Measurements from ENCODE around the gene COX4I2.
"Not testable (repeated sequence)": the region's sequence is repeated elsewhere in the genome, so short reads cannot be mapped to it uniquely, and the experiment has no call there.

The COX4I2 gene

GRCh38 chr20:31594558-31595379 is 42.9 kb upstream of the COX4I2 start:
- H3K27ac ChIP-seq (ENCODE audit: low read length), result no peak overlapping the region
- H3K79me2 ChIP-seq (ENCODE audit: low read length), result no peaks in the 10 kb centered on the region
- no peak overlapping the region for H2AFZ ChIP-seq (ENCODE audit: low read depth, low read length)
- no peak for TF ChIP-seq CTCF (IDR thresholded peaks at IDR 0.05; ENCODE audit: low read depth, low read length)
- no peak for TF ChIP-seq EZH2phosphoT487 (IDR thresholded peaks at IDR 0.05; ENCODE audit: low read depth)
- no peaks in the 10 kb centered on the region for H4K20me1 ChIP-seq (ENCODE audit: insufficient read depth, low read length)
- no peak overlapping the region for H3K9ac ChIP-seq (ENCODE audit: low read length)
- no peaks in the 10 kb centered on the region for H3K27me3 ChIP-seq (ENCODE audit: low read depth, low read length)
- H3K4me2 ChIP-seq (ENCODE audit: low read length), result no peak overlapping the region
- no peaks in the 10 kb centered on the region for H3K4me1 ChIP-seq (ENCODE audit: low read length)
- H3K4me3 ChIP-seq (ENCODE audit: low read length), result no peak overlapping the region
- H3K9me3 ChIP-seq (ENCODE audit: insufficient read depth, low read length), result no peaks in the 10 kb centered on the region
- H3K36me3 ChIP-seq (replicated peaks; ENCODE audit: low read depth, low read length), result no peaks in the 10 kb centered on the region

DNA sequence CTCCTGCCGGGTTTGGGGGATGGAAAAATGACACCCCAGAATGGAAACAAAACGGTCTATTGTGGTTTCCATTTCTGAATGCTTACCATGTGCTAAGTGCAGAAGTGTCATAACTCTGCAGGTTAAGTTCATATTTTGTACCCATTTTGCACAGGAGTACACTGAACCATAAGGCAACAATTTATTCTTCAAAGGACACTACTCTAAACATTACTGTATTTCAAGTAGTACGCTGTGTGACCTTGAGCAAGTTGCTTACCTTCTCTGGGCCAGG is 42.4 kb upstream of the COX4I2 start:
- H3K4me1 ChIP-seq (ENCODE audit: low read length), result no peaks in the 10 kb centered on the region
- no peak overlapping the region for H3K4me3 ChIP-seq (ENCODE audit: low read length)
- no peak for TF ChIP-seq EZH2phosphoT487 (IDR thresholded peaks at IDR 0.05; ENCODE audit: low read depth)
- no peak overlapping the region for H3K4me2 ChIP-seq (ENCODE audit: low read length)
- no peaks in the 10 kb centered on the region for H3K9me3 ChIP-seq (ENCODE audit: insufficient read depth, low read length)
- H2AFZ ChIP-seq (ENCODE audit: low read depth, low read length), result no peak overlapping the region
- H3K27ac ChIP-seq (ENCODE audit: low read length), result no peak overlapping the region
- no peaks in the 10 kb centered on the region for H4K20me1 ChIP-seq (ENCODE audit: insufficient read depth, low read length)
- H3K79me2 ChIP-seq (ENCODE audit: low read length), result no peaks in the 10 kb centered on the region
- H3K36me3 ChIP-seq (replicated peaks; ENCODE audit: low read depth, low read length), result no peaks in the 10 kb centered on the region
- no peaks in the 10 kb centered on the region for H3K27me3 ChIP-seq (ENCODE audit: low read depth, low read length)
- H3K9ac ChIP-seq (ENCODE audit: low read length), result no peak overlapping the region

GRCh38 chr20:31595654-31596411 is 41.9 kb upstream of the COX4I2 start:
- Histone ChIP-seq H3K79me2 (ENCODE audit: low read length) (no peaks in the 10 kb centered on the region), H4K20me1 (ENCODE audit: insufficient read depth, low read length) (no peaks in the 10 kb centered on the region), H3K27ac (ENCODE audit: low read length) (no peak overlapping the region), H3K36me3 (replicated peaks; ENCODE audit: low read depth, low read length) (no peaks in the 10 kb centered on the region), H3K4me2 (ENCODE audit: low read length) (no peak overlapping the region), H3K4me1 (ENCODE audit: low read length) (no peaks in the 10 kb centered on the region), H3K4me3 (ENCODE audit: low read length) (no peak overlapping the region), H3K9ac (ENCODE audit: low read length) (no peak overlapping the region), H3K9me3 (ENCODE audit: insufficient read depth, low read length) (no peaks in the 10 kb centered on the region), H2AFZ (ENCODE audit: low read depth, low read length) (no peak overlapping the region), H3K27me3 (ENCODE audit: low read depth, low read length) (no peaks in the 10 kb centered on the region)
- TF ChIP-seq EZH2phosphoT487 (IDR thresholded peaks at IDR 0.05; ENCODE audit: low read depth) (no peak), CTCF (IDR thresholded peaks at IDR 0.05; ENCODE audit: low read depth, low read length) (no peak)

- H4K20me1 ChIP-seq (ENCODE audit: insufficient read depth, low read length); H2AFZ ChIP-seq (ENCODE audit: low read depth, low read length); H3K4me3 ChIP-seq (ENCODE audit: low read length); H3K4me1 ChIP-seq (ENCODE audit: low read length); H3K9ac ChIP-seq (ENCODE audit: low read length); H3K79me2 ChIP-seq (ENCODE audit: low read length); H3K9me3 ChIP-seq (ENCODE audit: insufficient read depth, low read length); H3K27ac ChIP-seq (ENCODE audit: low read length); H3K4me2 ChIP-seq (ENCODE audit: low read length); H3K36me3 ChIP-seq (replicated peaks; ENCODE audit: low read depth, low read length); H3K27me3 ChIP-seq (ENCODE audit: low read depth, low read length): not testable (repeated sequence)
These were observed 41.3 kb upstream of the COX4I2 start for GRCh38 chr20:31596412-31596715.

- Histone ChIP-seq H3K27ac (ENCODE audit: low read length) (no peak overlapping the region), H4K20me1 (ENCODE audit: insufficient read depth, low read length) (no peaks in the 10 kb centered on the region), H2AFZ (ENCODE audit: low read depth, low read length) (no peak overlapping the region), H3K9me3 (ENCODE audit: insufficient read depth, low read length) (no peaks in the 10 kb centered on the region), H3K4me1 (ENCODE audit: low read length) (no peaks in the 10 kb centered on the region), H3K27me3 (ENCODE audit: low read depth, low read length) (no peaks in the 10 kb centered on the region), H3K79me2 (ENCODE audit: low read length) (no peaks in the 10 kb centered on the region), H3K36me3 (replicated peaks; ENCODE audit: low read depth, low read length) (no peaks in the 10 kb centered on the region), H3K4me3 (ENCODE audit: low read length) (no peak overlapping the region), H3K9ac (ENCODE audit: low read length) (no peak overlapping the region), H3K4me2 (ENCODE audit: low read length) (no peak overlapping the region)
- TF ChIP-seq CTCF (IDR thresholded peaks at IDR 0.05; ENCODE audit: low read depth, low read length), result no peak
- TF ChIP-seq EZH2phosphoT487 (IDR thresholded peaks at IDR 0.05; ENCODE audit: low read depth), result no peak
These were observed 40.8 kb upstream of the COX4I2 start for GRCh38 chr20:31596831-31597480.
